Measurements from ENCODE around the gene CTIF.

The CTIF gene

GRCh38 chr18:48781988-48782363, 243.1 kb downstream of the CTIF start:
- no peak for DNase-seq
- H3K4me1 ChIP-seq: peaks cover 33% of the 10 kb centered on the region

DNA sequence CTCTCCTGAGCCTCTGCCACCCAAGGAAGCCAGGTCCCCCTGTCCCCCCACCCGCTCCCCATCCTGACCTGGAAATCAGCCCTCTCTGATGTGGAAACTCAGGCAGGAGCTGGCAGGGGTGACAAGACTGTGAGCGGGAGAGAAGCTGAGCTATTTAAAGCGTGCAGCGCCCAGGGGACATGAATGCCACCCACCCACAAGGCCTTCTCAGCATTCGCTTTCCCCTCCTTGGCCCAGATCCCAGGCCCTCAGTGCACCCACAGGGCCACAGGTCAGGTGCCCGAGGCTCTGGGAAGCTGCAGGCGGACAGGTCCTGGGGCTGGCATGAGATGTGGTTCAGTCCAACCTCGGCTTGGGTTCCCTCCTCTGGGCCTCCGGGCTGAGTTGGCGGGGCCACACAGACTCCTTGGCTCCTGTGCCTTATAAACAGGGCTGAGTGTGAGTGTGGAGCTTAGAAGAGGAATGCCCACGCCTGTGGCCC, 243.6 kb downstream of the CTIF start:
- TF ChIP-seq, protein P1, sequence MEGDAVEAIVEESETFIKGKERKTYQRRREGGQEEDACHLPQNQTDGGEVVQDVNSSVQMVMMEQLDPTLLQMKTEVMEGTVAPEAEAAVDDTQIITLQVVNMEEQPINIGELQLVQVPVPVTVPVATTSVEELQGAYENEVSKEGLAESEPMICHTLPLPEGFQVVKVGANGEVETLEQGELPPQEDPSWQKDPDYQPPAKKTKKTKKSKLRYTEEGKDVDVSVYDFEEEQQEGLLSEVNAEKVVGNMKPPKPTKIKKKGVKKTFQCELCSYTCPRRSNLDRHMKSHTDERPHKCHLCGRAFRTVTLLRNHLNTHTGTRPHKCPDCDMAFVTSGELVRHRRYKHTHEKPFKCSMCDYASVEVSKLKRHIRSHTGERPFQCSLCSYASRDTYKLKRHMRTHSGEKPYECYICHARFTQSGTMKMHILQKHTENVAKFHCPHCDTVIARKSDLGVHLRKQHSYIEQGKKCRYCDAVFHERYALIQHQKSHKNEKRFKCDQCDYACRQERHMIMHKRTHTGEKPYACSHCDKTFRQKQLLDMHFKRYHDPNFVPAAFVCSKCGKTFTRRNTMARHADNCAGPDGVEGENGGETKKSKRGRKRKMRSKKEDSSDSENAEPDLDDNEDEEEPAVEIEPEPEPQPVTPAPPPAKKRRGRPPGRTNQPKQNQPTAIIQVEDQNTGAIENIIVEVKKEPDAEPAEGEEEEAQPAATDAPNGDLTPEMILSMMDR (IDR thresholded peaks at IDR 0.05; ENCODE audit: low read depth, low read length): no peak

More at GRCh38 chr18:48781988-48782363, 243.1 kb downstream of the CTIF start:
- Histone ChIP-seq H3K36me3 (no peaks in the 10 kb centered on the region), H3K9me3 (no peaks in the 10 kb centered on the region), H3K4me3 (ENCODE audit: low read depth, low read length) (no peak overlapping the region), H3K27me3 (no peaks in the 10 kb centered on the region)
- TF ChIP-seq, protein P1 (IDR thresholded peaks at IDR 0.05; ENCODE audit: low read depth, low read length): no peak

DNA sequence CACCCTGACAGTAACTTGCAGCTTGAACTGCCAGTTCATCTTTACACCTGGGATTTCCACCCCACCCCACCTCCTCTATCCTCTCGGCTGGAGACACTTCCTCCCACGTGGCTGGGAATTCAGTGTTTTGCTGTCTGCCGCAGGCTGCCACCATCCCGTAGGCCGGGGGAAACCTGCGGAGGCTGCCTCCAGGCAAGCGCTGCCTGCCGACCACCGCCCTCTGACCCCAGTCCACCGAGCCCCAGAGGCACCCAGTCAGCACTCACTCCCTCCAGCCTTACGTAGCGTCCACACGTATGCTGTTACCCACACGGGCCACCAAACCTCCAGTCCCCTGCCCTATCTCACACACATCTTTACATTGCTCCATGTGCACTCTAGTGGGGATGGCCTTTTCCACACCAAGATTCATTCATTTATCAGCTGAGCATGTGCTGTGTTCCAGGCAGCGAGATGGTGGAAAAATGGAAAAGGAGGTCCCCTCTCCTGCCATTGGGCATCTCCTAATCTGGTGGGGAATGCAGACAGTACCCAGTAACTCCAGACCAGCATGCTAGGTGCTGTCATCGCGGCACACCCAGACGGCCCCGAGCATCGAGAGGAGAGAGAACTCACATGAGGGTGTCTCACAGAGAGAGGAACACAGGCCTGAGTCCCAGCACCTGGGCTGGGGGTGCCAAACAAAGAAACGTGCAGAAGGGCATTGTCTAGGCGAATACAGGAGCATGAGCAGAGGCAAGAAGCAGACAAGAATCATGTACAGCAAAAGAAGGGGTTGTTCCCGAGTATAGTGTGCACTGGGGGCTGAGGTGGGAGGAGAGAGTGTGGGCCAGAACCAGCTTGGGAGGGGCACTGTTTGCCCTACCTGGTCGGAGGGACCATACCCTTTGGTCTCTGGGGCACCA, 245.0 kb downstream of the CTIF start:
- Histone ChIP-seq H3K4me3 (ENCODE audit: low read depth, low read length) (no peak overlapping the region), H3K36me3 (no peaks in the 10 kb centered on the region), H3K9me3 (no peaks in the 10 kb centered on the region), H3K27me3 (no peaks in the 10 kb centered on the region), H3K4me1 (peaks cover 32% of the 10 kb centered on the region)
- TF ChIP-seq, protein P1 (IDR thresholded peaks at IDR 0.05; ENCODE audit: low read depth, low read length): no peak
- no peak for DNase-seq

More for the DNA sequence above, 243.6 kb downstream of the CTIF start:
- Histone ChIP-seq H3K9me3 (no peaks in the 10 kb centered on the region), H3K27me3 (no peaks in the 10 kb centered on the region), H3K36me3 (no peaks in the 10 kb centered on the region), H3K4me3 (ENCODE audit: low read depth, low read length) (no peak overlapping the region), H3K4me1 (peaks cover 33% of the 10 kb centered on the region)
- no peak for DNase-seq

GRCh38 chr18:48784656-48785055, 245.8 kb downstream of the CTIF start:
- H3K27me3 ChIP-seq: no peaks in the 10 kb centered on the region
- H3K36me3 ChIP-seq: no peaks in the 10 kb centered on the region
- TF ChIP-seq, protein P1 (IDR thresholded peaks at IDR 0.05; ENCODE audit: low read depth, low read length): no peak
- no peak overlapping the region for H3K4me3 ChIP-seq (ENCODE audit: low read depth, low read length)
- H3K4me1 ChIP-seq: peaks cover 25% of the 10 kb centered on the region
- H3K9me3 ChIP-seq: no peaks in the 10 kb centered on the region
- no peak for DNase-seq

DNA sequence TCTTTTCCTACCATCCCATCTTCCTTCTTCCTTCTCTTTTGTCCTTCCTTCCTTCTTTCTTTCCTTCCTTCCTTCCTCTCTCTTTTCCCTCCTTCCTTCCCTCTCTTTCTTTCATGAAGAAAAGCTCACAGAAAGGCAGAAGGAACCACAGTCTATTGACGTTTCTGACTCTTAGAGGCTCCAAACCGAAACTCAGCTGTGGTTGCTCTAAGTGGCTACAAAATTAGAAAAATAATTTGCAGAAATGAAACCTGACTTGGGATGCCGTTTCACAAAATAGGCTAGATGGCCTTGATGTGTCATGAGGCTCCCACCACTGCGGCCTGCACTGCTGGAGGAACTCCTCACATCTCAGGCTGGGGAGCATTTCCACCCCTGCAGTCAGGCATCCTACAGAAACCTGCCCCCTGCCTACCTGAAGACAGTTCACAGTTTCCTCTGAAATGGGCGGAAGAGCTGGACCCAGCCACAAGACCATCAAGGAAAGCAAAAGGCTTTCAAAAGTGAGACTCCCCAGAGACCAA, 246.3 kb downstream of the CTIF start:
- H3K4me1 ChIP-seq: peaks cover 20% of the 10 kb centered on the region
- H3K9me3 ChIP-seq: no peaks in the 10 kb centered on the region
- DNase-seq: no peak
- no peaks in the 10 kb centered on the region for H3K36me3 ChIP-seq
- no peak overlapping the region for H3K4me3 ChIP-seq (ENCODE audit: low read depth, low read length)
- TF ChIP-seq, protein P1 (IDR thresholded peaks at IDR 0.05; ENCODE audit: low read depth, low read length): no peak
- no peaks in the 10 kb centered on the region for H3K27me3 ChIP-seq

All from BE2C (cell line).